ENCODE results near the gene CAPS.

The CAPS gene

DNA sequence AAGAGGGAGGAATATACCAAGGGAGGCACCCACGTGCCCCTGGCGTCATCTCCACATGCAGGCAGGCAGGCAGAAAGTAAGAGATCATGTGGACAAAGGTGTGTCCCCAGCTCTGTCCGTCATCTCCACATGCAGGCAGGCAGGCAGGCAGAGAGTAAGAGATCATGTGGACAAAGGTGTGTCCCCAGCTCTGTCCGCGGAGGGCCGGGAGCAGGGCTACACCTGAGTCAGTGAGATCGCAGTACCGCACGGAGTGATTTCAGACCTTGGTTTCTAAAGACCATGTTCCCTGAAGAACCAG lies 22.2 kb downstream of the CAPS start:
- ATAC-seq, result no peak
- TF ChIP-seq ZNF8 (CRISPR knock-in tag; IDR thresholded peaks at IDR 0.05) (no peak), ZNF70 (CRISPR knock-in tag; IDR thresholded peaks at IDR 0.05) (no peak), ISL1 (CRISPR knock-in tag; IDR thresholded peaks at IDR 0.05) (no peak), TOX (CRISPR knock-in tag; IDR thresholded peaks at IDR 0.05; ENCODE audit: borderline replicate concordance) (no peak)
- TF ChIP-seq, protein P1, sequence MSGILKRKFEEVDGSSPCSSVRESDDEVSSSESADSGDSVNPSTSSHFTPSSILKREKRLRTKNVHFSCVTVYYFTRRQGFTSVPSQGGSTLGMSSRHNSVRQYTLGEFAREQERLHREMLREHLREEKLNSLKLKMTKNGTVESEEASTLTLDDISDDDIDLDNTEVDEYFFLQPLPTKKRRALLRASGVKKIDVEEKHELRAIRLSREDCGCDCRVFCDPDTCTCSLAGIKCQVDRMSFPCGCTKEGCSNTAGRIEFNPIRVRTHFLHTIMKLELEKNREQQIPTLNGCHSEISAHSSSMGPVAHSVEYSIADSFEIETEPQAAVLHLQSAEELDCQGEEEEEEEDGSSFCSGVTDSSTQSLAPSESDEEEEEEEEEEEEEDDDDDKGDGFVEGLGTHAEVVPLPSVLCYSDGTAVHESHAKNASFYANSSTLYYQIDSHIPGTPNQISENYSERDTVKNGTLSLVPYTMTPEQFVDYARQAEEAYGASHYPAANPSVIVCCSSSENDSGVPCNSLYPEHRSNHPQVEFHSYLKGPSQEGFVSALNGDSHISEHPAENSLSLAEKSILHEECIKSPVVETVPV (CRISPR knock-in tag; IDR thresholded peaks at IDR 0.05), result no peak

DNA sequence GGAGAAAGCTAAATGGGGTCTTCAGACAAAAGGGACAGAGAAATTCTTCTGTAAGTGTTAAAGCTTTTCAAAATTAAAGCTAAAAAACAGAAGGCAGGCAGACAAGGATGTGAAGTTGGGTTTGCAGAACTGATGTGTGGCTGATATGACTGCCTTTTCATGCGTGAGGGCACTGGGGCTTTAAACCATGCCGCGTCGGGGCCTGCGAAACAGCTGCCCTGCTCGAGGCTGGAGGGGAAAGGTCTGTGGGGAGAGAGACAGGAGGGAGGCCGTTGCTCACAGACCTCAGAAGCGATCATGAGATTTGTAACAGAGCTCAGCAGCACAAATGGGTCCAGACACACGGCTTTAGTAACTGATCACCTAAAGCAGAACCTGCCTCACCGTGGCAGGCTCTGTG lies 23.5 kb downstream of the CAPS start:
- ATAC-seq, result no peak; the same call in 2 of the 3 replicates

DNA sequence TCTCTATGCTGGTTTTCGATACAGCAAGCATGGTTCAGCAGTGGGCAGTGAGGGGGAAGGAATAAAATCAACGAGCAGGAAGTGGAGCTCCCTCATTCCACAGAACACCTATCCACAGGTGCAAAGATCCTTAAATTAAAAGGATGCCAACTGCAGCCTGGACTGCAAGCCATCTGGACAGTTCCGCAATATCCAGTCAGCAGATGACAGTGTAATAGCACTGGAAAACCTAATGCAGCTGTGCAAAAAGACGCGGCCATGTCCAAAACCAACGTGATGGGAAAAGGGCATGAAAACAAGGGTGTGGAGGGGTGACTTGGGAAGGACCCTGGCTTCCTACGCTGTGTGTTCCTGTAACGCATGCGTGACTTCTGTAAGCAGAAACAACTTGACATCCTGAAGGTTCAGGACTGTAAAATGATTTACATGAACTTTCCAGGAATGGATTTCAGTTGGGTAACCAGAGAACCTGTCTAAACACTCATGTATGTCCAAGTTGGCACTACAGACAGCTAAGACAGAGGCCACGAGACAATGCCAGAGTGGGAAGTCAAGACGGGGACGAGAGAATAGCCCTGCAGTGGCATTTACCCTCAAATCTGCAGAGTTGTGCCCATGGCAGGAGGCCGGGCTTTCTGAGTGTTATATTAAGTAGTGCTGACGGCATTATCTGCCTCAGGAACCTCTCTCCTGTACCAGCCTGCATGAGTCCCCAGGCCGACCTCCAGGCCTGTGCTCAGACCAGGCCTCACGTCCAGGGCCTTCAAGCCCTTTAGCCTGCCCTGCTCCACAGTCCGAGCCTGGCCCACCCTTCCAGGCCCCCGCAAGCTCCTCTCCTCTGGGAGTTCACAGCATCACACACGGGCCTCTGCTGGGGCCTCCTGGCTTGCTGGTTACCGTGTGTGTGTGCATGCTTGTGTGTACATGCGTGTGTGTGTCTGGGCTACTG lies 26.5 kb downstream of the CAPS start:
- TF ChIP-seq ZFP30 (CRISPR knock-in tag; IDR thresholded peaks at IDR 0.05), result no peak
- TF ChIP-seq, protein P2, sequence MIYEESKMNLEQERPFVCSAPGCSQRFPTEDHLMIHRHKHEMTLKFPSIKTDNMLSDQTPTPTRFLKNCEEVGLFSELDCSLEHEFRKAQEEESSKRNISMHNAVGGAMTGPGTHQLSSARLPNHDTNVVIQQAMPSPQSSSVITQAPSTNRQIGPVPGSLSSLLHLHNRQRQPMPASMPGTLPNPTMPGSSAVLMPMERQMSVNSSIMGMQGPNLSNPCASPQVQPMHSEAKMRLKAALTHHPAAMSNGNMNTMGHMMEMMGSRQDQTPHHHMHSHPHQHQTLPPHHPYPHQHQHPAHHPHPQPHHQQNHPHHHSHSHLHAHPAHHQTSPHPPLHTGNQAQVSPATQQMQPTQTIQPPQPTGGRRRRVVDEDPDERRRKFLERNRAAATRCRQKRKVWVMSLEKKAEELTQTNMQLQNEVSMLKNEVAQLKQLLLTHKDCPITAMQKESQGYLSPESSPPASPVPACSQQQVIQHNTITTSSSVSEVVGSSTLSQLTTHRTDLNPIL (CRISPR knock-in tag; IDR thresholded peaks at IDR 0.05; ENCODE audit: low read depth), result no peak
- TF ChIP-seq CSDC2 (CRISPR knock-in tag; IDR thresholded peaks at IDR 0.05), result no peak
- no peak for TF ChIP-seq OSR1 (CRISPR knock-in tag; IDR thresholded peaks at IDR 0.05)
- TF ChIP-seq ZNF70 (CRISPR knock-in tag; IDR thresholded peaks at IDR 0.05), result no peak
- TF ChIP-seq, protein P3, sequence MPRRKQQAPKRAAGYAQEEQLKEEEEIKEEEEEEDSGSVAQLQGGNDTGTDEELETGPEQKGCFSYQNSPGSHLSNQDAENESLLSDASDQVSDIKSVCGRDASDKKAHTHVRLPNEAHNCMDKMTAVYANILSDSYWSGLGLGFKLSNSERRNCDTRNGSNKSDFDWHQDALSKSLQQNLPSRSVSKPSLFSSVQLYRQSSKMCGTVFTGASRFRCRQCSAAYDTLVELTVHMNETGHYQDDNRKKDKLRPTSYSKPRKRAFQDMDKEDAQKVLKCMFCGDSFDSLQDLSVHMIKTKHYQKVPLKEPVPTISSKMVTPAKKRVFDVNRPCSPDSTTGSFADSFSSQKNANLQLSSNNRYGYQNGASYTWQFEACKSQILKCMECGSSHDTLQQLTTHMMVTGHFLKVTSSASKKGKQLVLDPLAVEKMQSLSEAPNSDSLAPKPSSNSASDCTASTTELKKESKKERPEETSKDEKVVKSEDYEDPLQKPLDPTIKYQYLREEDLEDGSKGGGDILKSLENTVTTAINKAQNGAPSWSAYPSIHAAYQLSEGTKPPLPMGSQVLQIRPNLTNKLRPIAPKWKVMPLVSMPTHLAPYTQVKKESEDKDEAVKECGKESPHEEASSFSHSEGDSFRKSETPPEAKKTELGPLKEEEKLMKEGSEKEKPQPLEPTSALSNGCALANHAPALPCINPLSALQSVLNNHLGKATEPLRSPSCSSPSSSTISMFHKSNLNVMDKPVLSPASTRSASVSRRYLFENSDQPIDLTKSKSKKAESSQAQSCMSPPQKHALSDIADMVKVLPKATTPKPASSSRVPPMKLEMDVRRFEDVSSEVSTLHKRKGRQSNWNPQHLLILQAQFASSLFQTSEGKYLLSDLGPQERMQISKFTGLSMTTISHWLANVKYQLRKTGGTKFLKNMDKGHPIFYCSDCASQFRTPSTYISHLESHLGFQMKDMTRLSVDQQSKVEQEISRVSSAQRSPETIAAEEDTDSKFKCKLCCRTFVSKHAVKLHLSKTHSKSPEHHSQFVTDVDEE (CRISPR knock-in tag; IDR thresholded peaks at IDR 0.05), result no peak
- TF ChIP-seq ISL1 (CRISPR knock-in tag; IDR thresholded peaks at IDR 0.05), result no peak
- no peak for TF ChIP-seq ARNTL (CRISPR knock-in tag; IDR thresholded peaks at IDR 0.05; ENCODE audit: borderline replicate concordance, low read depth)
- TF ChIP-seq RARB (CRISPR knock-in tag; IDR thresholded peaks at IDR 0.05), result no peak
- ATAC-seq, result no peak

More for the DNA sequence above, 23.5 kb downstream of the CAPS start:
- TF ChIP-seq ZC3H10 (CRISPR knock-in tag; IDR thresholded peaks at IDR 0.05) (no peak), TCF4 (CRISPR knock-in tag; IDR thresholded peaks at IDR 0.05; ENCODE audit: borderline replicate concordance) (peak; percentile 26; the same call in 1 of the 2 replicates)

DNA sequence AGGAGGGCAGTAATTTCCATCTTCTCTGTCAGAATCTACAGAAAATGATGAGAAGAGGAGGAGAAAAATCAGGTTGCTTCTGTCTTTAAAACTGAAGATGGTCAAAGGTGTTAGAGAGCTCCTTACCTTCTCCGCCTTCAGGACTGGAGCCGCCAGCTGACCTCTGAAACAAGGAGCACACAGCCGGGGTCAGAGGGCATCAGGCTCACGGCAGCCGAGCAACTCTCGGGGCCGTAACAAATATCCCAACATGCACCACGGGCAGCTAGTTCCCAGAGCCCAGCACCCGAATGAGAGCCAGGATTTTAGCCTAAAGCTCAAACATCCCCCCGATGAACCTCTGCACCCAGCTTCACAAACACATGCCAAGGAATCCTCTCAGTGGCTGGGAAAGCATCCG lies 27.6 kb downstream of the CAPS start:
- TF ChIP-seq ZFP3 (CRISPR knock-in tag; IDR thresholded peaks at IDR 0.05), result no peak
- no peak for TF ChIP-seq OSR1 (CRISPR knock-in tag; IDR thresholded peaks at IDR 0.05)
- ATAC-seq, result no peak

DNA sequence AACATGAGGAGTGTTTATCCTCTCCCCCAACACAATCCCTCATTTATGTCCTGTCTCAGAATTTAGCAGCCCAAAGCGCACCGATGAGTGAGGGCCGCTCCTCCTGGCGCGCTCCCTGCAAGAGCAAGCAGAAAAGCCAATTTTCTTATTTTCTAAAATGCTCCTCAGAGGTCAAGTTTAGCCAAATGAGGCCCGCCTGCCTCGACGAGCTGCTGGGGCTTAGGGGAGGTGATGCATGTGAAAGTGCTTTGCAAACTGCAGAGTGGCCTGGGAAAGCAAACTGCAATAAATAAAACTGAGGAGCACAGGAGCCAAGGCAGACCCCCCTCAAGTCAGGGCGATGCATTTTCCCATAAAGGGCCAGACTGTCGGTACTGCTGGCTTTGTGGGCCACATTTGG lies 29.0 kb downstream of the CAPS start:
- ATAC-seq, result no peak
- no peak for TF ChIP-seq TOX (CRISPR knock-in tag; IDR thresholded peaks at IDR 0.05; ENCODE audit: borderline replicate concordance)
- no peak for TF ChIP-seq RARB (CRISPR knock-in tag; IDR thresholded peaks at IDR 0.05)
- TF ChIP-seq, protein P1 (CRISPR knock-in tag; IDR thresholded peaks at IDR 0.05), result no peak
- TF ChIP-seq ESRRG (CRISPR knock-in tag; IDR thresholded peaks at IDR 0.05), result no peak
- TF ChIP-seq TCF4 (CRISPR knock-in tag; IDR thresholded peaks at IDR 0.05; ENCODE audit: borderline replicate concordance), result no peak
- TF ChIP-seq CSDC2 (CRISPR knock-in tag; IDR thresholded peaks at IDR 0.05), result no peak
- TF ChIP-seq, protein P4, sequence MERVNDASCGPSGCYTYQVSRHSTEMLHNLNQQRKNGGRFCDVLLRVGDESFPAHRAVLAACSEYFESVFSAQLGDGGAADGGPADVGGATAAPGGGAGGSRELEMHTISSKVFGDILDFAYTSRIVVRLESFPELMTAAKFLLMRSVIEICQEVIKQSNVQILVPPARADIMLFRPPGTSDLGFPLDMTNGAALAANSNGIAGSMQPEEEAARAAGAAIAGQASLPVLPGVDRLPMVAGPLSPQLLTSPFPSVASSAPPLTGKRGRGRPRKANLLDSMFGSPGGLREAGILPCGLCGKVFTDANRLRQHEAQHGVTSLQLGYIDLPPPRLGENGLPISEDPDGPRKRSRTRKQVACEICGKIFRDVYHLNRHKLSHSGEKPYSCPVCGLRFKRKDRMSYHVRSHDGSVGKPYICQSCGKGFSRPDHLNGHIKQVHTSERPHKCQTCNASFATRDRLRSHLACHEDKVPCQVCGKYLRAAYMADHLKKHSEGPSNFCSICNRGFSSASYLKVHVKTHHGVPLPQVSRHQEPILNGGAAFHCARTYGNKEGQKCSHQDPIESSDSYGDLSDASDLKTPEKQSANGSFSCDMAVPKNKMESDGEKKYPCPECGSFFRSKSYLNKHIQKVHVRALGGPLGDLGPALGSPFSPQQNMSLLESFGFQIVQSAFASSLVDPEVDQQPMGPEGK (CRISPR knock-in tag; IDR thresholded peaks at IDR 0.05; ENCODE audit: borderline replicate concordance), result no peak
- TF ChIP-seq, protein P3 (CRISPR knock-in tag; IDR thresholded peaks at IDR 0.05), result no peak
- no peak for TF ChIP-seq ZNF565 (CRISPR knock-in tag; conservative IDR thresholded peaks at IDR 0.05; ENCODE audit: low read depth)
- no peak for TF ChIP-seq GLIS3 (CRISPR knock-in tag; IDR thresholded peaks at IDR 0.05)
- TF ChIP-seq ARNTL (CRISPR knock-in tag; IDR thresholded peaks at IDR 0.05; ENCODE audit: borderline replicate concordance, low read depth), result no peak
- TF ChIP-seq ISL1 (CRISPR knock-in tag; IDR thresholded peaks at IDR 0.05), result no peak
- TF ChIP-seq ZC3H10 (CRISPR knock-in tag; IDR thresholded peaks at IDR 0.05), result no peak
- TF ChIP-seq PPARA (CRISPR knock-in tag; IDR thresholded peaks at IDR 0.05; ENCODE audit: borderline replicate concordance), result no peak
- no peak for TF ChIP-seq ZNF70 (CRISPR knock-in tag; IDR thresholded peaks at IDR 0.05)
- TF ChIP-seq ZFP3 (CRISPR knock-in tag; IDR thresholded peaks at IDR 0.05), result no peak
- TF ChIP-seq ZNF8 (CRISPR knock-in tag; IDR thresholded peaks at IDR 0.05), result no peak
- no peak for TF ChIP-seq BACH2 (CRISPR knock-in tag; IDR thresholded peaks at IDR 0.05; ENCODE audit: borderline replicate concordance)
